Erythroblast (primary cell): ENCODE results near the gene RGPD4.
"Not testable (repeated sequence)": the region's sequence is repeated elsewhere in the genome, so short reads cannot be mapped to it uniquely, and the experiment has no call there.

Experiments used
- DNase-seq, 2 experiments: peaks; one replicate each; lab custom pipeline; 2025; lab: John Stamatoyannopoulos, UW
- GATA1 ChIP-seq: IDR thresholded peaks from 2 replicates; pipeline ENCODE4 v1.6.1; 2011; ENCODE audit warnings: low read depth, mild to moderate bottlenecking, control low read depth, low read length, moderate library complexity
- POLR2A ChIP-seq: IDR thresholded peaks from 2 replicates; pipeline ENCODE4 v1.6.1; 2011; ENCODE audit warnings: mild to moderate bottlenecking, low read length

RGPD4 gene

GRCh38 chr2:107826749-107827148 is at the start of gene RGPD4:
TSS of gene RGPD4 (plus strand) at chr2:107826892. CDS start at chr2:107827014, 122 bp downstream.
- DNase-seq = not testable (repeated sequence)

- DNase-seq = no peak
- TF ChIP-seq GATA1 (no peak), POLR2A (no peak)
Observed at GRCh38 chr2:107777974-107778373, 48.7 kb upstream of the RGPD4 start.

- TF ChIP-seq GATA1 = no peak
- TF ChIP-seq POLR2A = no peak
- DNase-seq = no peak
Observed at GRCh38 chr2:107785756-107786155, 40.9 kb upstream of the RGPD4 start.

GRCh38 chr2:107790837-107791236 is 35.9 kb upstream of the RGPD4 start:
- TF ChIP-seq GATA1 (no peak), POLR2A (no peak)
- no peak for DNase-seq

- DNase-seq = no peak
- TF ChIP-seq GATA1 (no peak), POLR2A (no peak)
Observed at GRCh38 chr2:107801498-107801897, 25.2 kb upstream of the RGPD4 start.

- no peak for TF ChIP-seq POLR2A
- no peak for TF ChIP-seq GATA1
Observed at GRCh38 chr2:107804608-107805498, 21.8 kb upstream of the RGPD4 start.

GRCh38 chr2:107806901-107807300 is 19.8 kb upstream of the RGPD4 start:
- TF ChIP-seq POLR2A (no peak), GATA1 (no peak)
- DNase-seq = no peak

More at GRCh38 chr2:107804608-107805498, 21.8 kb upstream of the RGPD4 start:
- DNase-seq = no peak

GRCh38 chr2:107807988-107808387 is 18.7 kb upstream of the RGPD4 start:
- TF ChIP-seq POLR2A = no peak
- no peak for TF ChIP-seq GATA1
- DNase-seq = no peak

- TF ChIP-seq POLR2A = no peak
- TF ChIP-seq GATA1 = no peak
- DNase-seq = no peak
Observed at GRCh38 chr2:107808959-107809358, 17.7 kb upstream of the RGPD4 start.

GRCh38 chr2:107809835-107810234 is 16.9 kb upstream of the RGPD4 start:
- TF ChIP-seq POLR2A (no peak), GATA1 (no peak)
- DNase-seq = no peak

GRCh38 chr2:107810734-107811133 is 16.0 kb upstream of the RGPD4 start:
- TF ChIP-seq GATA1 (no peak), POLR2A (no peak)
- DNase-seq = no peak

GRCh38 chr2:107811411-107811810 is 15.3 kb upstream of the RGPD4 start:
- DNase-seq = no peak
- no peak for TF ChIP-seq GATA1

- no peak for DNase-seq
- TF ChIP-seq POLR2A = no peak
- no peak for TF ChIP-seq GATA1
Observed at GRCh38 chr2:107812006-107812405, 14.7 kb upstream of the RGPD4 start.

GRCh38 chr2:107817378-107817777 is 9.3 kb upstream of the RGPD4 start:
- no peak for DNase-seq
- TF ChIP-seq POLR2A (no peak), GATA1 (no peak)

GRCh38 chr2:107822302-107822701 is 4.4 kb upstream of the RGPD4 start:
- no peak for DNase-seq
- no peak for TF ChIP-seq GATA1
- no peak for TF ChIP-seq POLR2A
